HuH-7 (cell line): ENCODE data around the gene HBG1.
"Not testable (repeated sequence)": the region's sequence is repeated elsewhere in the genome, so short reads cannot be mapped to it uniquely, and the experiment has no call there.

Experiments used
- DNase-seq: peaks from one replicate; pipeline ENCODE4 v3.0.0; 2011; ENCODE audit warnings: low spot score

Gene HBG1

DNA sequence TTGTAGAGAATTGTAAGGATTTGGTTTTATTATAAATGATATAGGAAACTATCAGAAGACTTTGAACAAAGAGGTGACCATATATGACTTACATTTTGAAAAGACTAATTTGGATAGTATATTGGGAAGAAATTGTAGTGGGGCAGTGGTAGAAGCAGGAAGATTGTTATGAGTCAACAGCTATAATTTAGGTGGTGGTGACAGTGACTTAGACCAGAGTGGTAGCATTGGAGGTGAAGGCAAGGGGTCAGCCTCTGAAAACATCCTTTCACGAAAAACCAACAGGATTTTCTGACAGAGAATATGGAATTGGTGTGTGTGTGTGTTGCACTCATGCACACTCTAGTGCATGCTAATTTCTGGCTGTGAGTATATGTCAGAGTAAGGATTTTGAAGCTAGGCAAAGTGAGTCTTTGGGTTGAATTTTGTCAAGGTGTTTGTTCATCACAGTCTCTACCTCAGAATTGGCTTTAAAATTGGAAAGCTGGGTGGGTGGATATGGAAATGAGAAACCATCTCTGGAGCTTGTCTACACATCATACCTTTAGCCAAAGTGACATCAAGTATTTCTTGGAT is 28.2 kb upstream of the HBG1 start:
- no peak for DNase-seq

DNA sequence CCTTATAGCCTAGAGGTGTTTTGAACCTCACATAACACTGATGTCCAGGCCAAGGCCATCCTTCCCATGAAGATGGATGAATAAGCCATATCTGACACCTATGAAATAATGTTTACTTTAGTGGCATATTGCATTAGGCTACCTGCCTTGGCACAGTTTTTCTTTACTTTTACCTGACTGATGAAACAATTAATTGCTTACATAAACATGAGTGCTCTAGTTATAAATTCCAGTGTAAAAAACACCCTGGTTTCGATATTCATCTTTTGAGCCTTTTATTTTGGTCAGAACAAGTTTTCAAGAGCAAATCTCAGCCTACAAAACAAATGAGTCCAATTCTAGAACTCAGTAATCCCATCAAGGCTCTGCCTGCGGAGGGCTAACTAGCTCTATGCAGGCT is 27.0 kb upstream of the HBG1 start:
- DNase-seq: no peak

DNA sequence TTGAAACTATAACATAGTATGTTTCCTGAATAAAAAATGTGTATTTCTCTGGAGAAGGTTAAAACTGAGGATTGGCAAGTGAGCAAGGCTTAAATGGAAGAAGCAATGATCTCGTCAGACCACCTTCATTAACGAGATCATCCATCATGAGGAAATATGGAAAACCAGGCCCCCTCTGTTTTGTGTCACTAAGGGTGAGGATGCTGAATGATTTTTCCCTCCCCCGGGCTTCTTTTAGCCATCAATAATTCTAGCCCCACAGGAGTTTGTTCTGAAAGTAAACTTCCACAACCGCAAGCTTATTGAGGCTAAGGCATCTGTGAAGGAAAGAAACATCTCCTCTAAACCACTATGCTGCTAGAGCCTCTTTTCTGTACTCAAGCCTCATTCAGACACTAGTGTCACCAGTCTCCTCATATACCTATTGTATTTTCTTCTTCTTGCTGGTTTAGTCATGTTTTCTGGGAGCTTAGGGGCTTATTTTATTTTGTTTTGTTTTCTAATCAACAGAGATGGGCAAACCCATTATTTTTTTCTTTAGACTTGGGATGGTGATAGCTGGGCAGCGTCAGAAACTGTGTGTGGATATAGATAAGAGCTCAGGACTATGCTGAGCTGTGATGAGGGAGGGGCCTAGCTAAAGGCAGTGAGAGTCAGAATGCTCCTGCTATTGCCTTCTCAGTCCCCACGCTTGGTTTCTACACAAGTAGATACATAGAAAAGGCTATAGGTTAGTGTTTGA is 25.9 kb upstream of the HBG1 start:
- DNase-seq: no peak

DNA sequence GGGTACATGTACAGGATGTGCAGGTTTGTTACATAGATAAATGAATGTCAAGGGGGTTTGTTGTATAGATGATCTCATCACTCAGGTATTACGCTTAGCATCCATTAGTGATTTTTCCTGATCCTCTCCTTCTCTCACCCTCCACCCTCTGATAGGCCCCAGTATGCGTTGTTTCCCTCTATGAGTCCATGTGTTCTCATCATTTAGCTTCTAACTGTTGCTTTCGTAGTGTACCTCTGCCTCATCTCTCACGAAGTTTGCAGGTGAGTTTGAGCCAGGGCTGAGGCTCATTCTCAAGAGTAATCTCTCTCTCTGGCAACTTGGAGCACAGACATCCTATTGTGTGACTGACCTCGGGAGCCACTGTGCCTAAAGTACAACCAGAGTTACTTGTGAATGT is 24.7 kb upstream of the HBG1 start:
- DNase-seq: no peak

DNA sequence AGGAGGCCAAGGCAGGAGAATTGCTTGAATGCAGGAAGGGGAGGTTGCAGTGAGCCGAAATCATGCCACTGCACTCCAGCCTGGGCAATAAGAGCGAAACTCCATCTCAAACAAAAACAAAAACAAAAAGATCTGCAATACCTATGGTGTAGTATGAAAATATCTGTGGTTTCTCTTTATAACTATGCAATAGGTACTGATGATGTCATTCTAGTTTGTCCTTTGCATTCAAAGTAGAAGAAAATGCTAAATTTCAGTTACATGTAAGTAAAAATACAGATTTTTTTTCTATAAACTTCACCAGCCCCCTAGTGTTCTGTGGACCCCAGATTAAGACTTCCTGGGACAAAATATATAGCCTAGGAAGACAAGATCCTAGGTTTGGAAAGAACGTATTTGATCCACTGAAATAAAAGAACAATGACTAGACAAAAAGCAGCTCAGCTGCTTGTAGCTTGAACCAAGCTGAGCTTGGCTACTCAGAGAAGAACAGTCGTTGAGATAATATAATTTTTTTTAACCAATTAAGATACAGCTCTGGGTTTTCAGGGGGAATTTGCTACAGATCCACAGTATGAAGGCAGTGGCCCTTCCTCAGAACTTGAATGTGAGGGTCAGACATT is 22.8 kb upstream of the HBG1 start:
- no peak for DNase-seq

DNA sequence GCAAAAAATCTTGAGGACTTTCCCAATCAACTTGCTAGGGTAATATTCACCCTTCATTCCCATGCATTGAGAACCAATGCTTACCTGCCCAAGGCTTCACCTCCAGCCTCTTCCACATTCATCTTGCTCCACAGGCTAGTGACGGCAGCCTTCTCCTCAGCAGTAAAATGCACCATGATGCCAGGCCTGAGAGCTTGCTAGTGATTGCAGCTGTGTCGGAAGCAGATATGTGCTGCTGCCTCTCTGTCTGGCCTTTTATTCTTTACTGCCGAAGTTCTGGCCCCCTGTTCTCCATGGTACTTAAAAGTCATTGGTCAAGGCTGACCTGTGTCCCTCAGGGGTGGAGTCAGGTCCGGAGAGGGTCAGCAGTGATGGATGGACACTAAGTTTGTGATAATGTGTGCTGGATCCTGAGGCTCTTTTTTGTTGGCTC is 20.1 kb upstream of the HBG1 start, which contains the start of gene HBE1:
HBE1 (minus strand) TSS at position 231 of the 433 bp plus-strand sequence; CDS start at position 176, 55 bp downstream.
- DNase-seq: no peak

DNA sequence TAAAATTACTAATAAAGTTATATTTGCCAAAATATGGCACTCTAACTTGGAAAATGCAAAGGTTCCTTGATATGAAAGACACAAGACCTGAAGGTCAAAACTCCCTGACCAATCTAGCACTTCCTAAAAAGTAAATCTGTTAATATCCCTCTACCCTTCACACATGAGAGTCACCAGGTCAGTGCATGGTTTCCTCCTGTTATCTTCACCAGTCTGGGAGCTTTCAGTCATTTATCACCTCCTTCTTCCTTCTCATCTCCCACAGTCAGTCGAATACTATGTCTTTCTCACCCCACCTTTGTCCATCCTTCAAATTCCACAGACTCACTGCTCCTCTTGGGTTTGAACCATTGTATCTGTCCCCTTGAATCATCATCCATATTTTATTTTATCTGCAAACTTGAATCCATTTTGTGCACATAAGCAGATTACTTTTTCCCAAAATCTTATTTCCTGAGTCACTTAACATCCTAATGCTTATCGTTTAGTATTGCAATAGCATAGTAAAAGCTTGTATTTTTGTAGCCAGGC is 17.4 kb upstream of the HBG1 start:
- no peak for DNase-seq

DNA sequence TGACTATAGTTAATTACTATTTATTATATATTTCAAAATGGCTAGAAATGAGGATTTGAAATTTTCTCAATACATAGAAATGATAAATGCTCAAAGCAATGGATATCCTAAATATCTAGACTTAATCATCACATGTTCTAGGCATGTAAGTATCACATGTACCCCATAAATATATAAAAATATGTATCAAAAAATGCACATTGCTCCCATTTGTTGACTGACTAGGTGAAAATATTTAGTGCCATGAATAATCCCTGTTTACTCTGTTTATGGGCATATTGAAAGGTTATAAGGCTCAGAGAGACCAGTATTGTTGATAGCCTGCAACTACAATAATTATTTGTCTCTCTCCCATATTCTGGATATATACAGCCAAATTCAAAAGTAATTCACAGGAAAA is 17.0 kb upstream of the HBG1 start:
- no peak for DNase-seq

DNA sequence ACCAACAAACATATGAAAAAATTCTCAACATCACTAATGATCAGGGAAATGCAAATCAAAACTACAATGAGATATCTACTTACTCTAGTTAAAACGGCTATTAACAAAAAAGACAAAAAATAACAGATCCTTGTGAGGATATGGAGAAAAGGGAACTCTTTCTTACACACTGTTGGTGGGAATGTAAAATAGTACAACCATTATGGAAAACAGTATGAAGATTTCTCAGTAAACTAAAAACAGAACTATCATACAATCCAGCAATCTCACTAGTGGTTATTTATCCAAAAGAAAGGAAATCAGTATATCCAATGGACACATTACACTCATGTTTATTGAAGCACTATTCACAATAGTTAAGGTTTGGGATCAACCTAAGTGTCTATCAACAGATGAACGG is 16.2 kb upstream of the HBG1 start:
- DNase-seq: no peak

DNA sequence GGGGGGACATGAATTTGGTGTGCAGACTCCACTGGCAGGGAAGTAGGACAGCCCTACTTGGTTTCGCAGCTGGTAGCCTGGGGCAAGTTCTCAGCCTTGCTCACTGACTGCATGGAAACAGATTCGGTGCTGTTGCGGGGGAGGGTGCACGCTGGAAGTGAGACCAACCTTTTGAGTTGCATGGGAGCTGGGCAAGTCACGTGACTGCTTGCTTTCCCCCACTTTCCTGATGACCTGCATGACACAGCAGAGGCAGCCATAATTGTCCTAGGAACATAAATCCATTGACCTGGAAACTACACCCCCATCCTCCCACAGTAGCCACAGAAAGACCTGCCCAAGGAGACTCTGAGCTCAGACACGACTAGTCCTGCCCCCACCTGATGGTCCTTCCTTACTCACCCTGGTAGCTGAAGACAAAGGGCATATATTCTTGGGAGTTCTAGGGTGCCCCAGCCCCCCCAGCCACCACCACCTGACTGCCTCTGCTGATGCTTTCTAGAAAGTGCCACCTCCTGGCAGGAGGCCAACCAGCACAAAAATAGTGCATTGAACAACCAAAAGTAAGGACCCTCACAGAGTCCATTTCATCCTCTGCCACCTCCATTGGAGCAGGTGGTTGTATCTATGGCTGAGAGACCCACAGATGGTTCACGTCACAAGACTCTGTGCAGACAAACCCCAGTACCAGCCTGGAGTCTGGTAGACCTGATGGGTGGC is 9.0 kb upstream of the HBG1 start:
- DNase-seq: no peak

DNA sequence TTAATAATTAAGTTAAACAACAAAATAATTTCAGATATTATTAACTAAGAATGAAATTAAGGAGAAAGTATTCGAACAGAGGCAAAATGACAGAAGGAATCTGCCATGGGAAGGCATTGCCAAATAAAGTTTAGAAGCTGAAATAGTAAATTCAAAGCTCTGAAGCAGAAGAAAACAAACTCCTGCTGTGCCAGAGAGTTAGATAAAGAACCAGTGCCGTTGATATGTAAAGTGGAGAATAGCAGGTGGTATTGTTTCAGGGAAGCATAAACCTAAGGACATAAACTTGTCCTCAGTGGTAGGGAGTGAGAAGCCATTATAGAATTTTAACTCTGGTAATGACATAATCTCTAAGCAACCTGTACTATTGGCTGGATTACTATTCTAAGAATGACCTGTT is 7.6 kb upstream of the HBG1 start:
- no peak for DNase-seq

DNA sequence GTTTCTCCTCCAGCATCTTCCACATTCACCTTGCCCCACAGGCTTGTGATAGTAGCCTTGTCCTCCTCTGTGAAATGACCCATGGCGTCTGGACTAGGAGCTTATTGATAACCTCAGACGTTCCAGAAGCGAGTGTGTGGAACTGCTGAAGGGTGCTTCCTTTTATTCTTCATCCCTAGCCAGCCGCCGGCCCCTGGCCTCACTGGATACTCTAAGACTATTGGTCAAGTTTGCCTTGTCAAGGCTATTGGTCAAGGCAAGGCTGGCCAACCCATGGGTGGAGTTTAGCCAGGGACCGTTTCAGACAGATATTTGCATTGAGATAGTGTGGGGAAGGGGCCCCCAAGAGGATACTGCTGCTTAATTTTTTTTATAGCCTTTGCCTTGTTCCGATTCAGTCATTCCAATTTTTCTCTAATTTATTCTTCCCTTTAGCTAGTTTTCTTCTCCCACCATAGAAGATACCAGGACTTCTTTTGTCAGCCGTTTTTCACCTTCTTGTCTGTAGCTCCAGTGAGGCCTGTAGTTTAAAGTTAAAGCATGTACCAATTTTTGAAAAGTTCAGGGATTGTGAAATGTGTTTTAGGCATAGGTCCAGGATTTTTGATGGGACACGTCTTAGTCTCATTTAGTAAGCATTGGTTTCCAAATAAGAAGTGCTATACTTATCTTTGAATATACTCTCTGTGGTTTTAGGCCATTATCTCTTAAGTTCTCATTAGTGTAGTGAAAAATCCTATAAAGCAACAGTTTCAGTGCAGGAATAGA is 5.2 kb upstream of the HBG1 start, which contains the start of gene HBG2:
HBG2 (minus strand) TSS at position 136 of the 768 bp plus-strand sequence; CDS start at position 83, 53 bp downstream.
- DNase-seq: not testable (repeated sequence)

DNA sequence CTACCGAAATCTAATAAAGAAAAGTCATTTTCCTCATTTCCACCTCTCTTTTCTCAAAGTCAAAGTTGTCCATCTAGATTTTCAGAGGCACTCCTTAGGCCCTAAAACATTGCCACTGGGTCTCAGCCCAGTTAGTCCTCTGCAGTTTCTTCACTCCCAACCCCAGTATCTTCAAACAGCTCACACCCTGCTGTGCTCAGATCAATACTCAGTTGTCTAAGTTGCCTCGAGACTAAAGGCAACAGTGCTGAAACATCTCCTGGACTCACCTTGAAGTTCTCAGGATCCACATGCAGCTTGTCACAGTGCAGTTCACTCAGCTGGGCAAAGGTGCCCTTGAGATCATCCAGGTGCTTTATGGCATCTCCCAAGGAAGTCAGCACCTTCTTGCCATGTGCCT is 4.4 kb upstream of the HBG1 start:
- DNase-seq: not testable (repeated sequence)

DNA sequence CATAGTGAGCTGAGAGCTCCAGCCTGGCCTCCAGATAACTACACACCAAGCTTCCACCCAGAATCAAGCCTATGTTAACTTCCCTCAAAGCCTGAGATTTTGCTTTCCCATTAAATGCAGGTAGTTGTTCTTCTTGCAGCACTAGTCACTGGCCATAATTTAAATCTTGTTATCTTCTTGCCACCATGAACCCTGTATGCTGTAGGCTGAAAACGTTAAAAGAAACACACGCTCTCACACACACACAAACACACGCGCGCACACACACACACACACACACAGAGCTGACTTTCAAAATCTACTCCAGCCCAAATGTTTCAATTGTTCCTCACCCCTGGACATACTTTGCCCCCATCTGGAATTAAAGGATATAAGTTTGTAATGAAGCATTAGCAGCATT is 3.8 kb upstream of the HBG1 start:
- not testable (repeated sequence) for DNase-seq

DNA sequence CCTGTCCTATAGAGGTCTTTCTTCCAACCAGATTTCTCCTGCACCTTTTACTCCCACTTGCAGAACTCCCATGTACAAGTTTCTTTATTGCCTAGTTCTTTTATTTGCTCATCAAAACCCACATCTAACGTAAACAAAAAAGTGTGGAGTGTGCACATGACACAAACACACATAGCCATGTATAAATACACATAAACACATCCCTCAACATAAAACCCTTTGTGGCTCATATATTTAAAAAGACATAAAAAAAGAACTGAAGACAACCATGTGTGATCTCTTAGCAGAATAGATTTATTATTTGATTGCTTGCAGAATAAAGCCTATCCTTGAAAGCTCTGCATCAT is 3.2 kb upstream of the HBG1 start:
- no peak for DNase-seq

DNA sequence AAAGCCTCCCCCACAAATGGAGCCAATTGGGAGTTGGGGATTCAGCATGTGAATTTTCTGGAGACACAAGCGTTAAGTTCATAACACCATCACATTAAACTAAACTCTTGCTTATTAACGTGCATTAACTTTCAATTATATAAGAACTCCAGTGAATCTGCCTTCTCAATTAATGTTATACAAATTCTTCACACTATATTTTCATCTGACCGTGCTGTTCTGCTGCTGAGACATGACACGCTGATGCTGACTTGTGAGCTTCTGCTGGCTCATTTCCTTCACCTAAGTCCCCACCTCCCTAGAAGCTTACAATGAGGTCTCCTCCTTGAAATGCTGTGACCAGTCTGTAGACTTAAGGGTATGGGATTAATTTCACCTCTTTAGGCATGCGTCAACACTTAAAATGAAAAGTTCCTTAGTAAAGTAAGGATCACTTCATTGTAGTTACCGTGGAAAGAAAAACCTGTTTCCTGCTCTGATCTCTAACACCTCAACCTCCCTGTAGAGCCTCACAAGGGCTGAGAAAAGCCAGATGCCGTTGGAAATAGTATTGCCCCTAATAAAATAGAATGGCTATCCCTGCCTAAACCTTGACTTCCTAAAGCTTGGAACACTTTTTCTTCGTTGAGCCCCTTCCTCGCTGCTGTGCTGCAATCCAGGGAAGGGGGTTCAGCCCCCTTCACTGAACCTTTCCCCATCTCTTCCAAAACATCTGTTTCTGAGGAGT is 2.7 kb upstream of the HBG1 start:
- no peak for DNase-seq

DNA sequence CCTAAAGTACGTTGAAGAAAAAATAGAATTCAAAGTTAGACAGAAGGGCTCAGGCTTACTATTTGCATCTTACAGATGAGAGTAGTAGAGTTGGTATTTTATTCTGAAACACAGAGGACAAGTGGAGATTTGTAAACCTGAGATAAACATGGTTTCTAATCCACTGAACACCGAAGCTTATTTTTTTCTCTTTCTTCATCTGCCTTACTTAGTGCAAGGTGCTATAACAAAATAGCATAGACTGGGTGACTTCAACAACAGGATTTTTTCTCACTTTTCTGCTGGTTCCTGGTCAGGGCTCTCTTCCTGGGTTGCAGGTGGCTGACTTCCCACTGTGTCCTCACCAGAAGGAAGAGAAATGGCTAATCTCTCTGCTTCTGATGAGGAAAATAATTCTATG is 2.1 kb upstream of the HBG1 start:
- DNase-seq: no peak

DNA sequence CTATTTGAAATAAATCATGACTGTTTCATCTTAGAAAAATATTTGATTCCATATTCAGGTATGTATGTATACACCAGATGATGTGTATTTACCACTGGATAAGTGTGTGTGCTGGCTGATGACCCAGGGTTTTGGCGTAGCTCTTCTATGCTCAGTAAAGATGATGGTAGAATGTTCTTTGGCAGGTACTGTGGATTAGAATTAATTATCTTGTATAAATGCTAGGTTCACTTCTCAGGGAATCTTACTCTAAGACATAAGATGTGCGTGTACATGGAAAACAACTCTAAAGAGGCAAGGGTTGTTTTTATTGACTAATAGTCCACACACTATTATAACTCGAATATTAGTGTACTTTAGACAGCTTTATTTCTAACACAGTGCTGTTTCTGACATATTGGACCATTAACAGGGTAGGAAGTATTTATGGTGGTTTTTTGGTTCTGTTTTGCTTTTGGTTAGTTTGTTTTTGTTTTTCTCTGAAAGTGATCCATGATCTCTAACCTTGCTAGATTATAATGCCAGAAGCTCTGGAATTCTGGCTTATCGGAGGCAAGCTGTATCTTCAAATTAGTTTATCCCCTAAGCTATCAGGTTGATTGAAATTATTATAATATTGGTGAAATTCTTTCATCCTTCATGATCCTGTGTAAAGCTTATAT is 1.0 kb upstream of the HBG1 start:
- DNase-seq: no peak

DNA sequence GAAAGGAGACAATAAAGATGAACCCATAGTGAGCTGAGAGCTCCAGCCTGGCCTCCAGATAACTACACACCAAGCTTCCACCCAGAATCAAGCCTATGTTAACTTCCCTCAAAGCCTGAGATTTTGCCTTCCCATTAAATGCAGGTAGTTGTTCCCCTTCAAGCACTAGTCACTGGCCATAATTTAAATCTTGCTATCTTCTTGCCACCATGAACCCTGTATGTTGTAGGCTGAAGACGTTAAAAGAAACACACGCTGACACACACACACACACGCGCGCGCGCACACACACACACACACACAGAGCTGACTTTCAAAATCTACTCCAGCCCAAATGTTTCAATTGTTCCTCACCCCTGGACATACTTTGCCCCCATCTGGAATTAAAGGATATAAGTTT is 1.2 kb downstream of the HBG1 start:
- not testable (repeated sequence) for DNase-seq

DNA sequence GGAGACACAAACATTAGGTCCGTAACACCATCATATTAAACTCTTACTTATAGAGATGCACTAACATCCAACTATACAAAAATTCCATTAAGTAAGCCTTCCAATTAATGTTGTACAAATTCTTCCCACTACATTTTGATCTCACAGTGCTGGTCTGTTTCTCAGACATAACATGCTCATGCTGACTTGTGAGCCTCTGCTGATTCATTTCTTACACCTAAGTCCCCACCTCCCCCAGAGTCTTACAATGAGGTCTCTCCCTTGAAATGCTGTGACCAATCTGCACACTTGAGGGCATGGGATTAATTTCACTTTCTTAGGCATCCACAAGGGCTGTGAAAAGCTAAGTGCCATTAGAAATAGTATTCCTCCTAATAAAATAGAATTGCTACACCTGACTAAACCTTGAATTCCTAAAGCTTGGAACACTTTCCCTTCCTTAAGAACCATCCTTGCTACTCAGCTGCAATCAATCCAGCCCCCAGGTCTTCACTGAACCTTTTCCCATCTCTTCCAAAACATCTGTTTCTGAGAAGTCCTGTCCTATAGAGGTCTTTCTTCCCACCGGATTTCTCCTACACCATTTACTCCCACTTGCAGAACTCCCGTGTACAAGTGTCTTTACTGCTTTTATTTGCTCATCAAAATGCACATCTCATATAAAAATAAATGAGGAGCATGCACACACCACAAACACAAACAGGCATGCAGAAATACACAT is 2.0 kb downstream of the HBG1 start:
- DNase-seq: no peak
